ENCODE measurements around the gene DMP1. TPM values are rescaled to one million over a fixed set of nuclear protein-coding genes. Genes with fewer than 3 reads are reported as not detected.
"Not testable (repeated sequence)": the region's sequence is repeated elsewhere in the genome, so short reads cannot be mapped to it uniquely, and the experiment has no call there.

DMP1 gene
- total RNA-seq, 1 donor: not detected

GRCh38 chr4:87679449-87680169 lies 29.5 kb downstream of the DMP1 start:
- peak in 2 of 3 donors; percentile 38 to 67 for DNase-seq (ENCODE audit: low read depth in 2 of 3, low spot score in 2 of 3)

GRCh38 chr4:87680271-87680670 lies 30.2 kb downstream of the DMP1 start:
- no peak for DNase-seq (ENCODE audit: low read depth in 2 of 3, low spot score in 2 of 3)

DNA sequence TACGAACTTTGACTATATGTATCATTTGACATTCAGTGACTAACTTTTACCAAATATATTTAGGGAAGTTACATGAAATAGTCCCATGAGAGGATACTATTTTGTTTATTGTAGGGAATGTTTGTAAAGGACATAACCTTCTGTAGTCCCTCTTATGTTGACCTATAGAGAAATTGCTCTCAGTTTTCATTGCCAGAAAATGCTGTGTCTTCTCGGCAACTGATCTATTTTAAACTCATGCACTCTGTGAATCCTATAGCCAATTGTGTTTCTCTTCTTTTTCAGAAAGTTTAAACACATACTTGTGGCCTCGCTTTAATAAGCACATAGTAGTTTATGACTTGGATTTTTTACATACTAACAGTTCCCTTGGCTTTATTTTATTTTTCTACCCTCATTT lies 38.2 kb downstream of the DMP1 start:
- no peak for DNase-seq (ENCODE audit: low read depth in 2 of 3, low spot score in 2 of 3)

DNA sequence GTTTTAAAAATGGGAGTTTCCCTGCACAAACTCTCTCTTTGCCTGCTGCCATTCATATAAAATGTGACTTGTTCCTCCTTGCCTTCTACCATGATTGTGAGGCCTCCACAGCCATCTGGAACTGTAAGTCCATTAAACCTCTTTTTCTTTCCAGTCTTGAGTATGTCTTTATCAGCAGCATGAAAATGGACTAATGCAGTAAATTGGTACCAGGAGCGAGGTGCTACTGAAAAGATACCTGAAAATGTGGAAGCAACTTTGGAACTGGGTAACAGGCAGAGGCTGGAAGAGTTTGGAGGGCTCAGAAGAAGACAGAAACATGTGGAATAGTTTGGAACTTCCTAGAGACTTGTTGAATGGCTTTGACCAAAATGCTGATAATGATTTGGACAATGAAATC lies 40.9 kb downstream of the DMP1 start:
- not testable (repeated sequence) for DNase-seq (ENCODE audit: low read depth in 2 of 3, low spot score in 2 of 3)

GRCh38 chr4:87692060-87692459 lies 42.0 kb downstream of the DMP1 start:
- DNase-seq (ENCODE audit: low read depth in 2 of 3, low spot score in 2 of 3): not testable (repeated sequence)

DNA sequence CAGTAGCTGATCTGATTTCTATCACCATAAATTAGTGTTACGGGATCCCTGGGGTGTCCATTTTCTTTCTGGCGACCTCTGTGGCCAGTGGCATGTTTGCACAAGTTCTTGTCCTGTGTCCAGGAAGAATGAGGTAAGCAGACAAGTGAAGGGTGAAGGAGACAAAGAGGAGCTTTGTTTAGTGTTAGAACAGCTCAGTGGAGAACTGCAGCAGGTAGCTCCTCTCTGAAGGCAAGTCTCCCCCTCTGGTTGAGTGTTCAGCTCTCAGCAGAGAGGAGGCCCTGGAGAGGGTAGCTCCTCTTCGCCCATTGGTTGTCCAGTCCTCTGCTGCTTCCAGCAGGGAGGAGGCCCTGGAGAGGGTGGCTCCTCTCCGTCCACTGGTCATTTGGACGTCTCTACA lies 47.2 kb downstream of the DMP1 start:
- DNase-seq (ENCODE audit: low read depth in 2 of 3, low spot score in 2 of 3): no peak

DNA sequence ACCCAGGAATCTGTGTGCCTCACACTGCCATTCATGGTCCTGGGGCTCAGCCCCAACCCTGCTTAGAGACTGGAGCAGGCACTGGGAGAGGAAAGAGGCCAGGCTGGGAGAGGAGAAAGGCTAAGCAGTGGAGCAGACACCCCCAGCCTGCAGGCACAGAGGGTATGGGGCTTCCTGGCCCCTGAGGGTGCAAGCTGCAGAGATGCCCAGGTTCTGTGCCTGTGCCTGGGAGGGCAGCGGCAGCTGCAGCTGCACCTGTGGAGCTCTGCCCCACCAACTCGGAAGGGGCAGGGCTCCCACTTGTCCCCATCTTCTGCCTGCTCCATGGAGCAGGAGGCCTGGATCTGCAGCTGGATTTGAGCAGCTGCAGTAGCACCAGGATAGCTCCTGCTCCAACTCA lies 47.9 kb downstream of the DMP1 start:
- DNase-seq (ENCODE audit: low read depth in 2 of 3, low spot score in 2 of 3): no peak

DNA sequence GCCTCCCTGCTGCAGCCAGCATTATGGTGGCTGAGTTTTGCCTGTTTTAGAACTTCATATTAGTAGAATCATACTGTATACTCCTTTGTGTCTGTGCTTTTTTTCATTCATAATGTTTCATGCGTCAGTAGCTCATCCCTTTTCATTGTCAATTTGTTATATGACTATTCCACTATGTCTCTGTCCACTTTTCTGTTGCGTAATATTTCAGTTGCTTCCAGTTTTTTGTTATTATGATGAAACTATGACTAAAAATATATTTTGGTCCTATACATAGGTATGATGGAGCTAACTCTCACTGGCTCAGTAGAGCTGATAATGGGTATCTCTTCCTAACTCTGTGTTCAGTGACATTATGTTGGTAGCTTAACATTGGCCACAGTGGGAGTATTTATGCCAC lies 48.3 kb downstream of the DMP1 start:
- no peak for DNase-seq (ENCODE audit: low read depth in 2 of 3, low spot score in 2 of 3)

GRCh38 chr4:87704001-87704400 lies 53.9 kb downstream of the DMP1 start:
- no peak for DNase-seq (ENCODE audit: low read depth in 2 of 3, low spot score in 2 of 3)

- DNase-seq (ENCODE audit: low read depth in 2 of 3, low spot score in 2 of 3): no peak
Observed at GRCh38 chr4:87707279-87707918, 57.3 kb downstream of the DMP1 start.

Other genes with a start within 250 kb of the DMP1 start
- 7.3 TPM for gene NUDT9, start 227.7 kb upstream of the DMP1 start, total RNA-seq
- gene SPARCL1, start 120.9 kb upstream of the DMP1 start, total RNA-seq: not detected
- gene DSPP, start 41.8 kb upstream of the DMP1 start, total RNA-seq: under 0.01 TPM
- gene IBSP, start 149.3 kb downstream of the DMP1 start, total RNA-seq: not detected
- not detected for gene MEPE, start 182.7 kb downstream of the DMP1 start, total RNA-seq